Coronary artery (tissue), 2 donors: ENCODE measurements around the gene SFT2D1.
A peak's percentile ranks its signal among the peaks of the same experiment; 100 is the strongest.

Experiments
- DNase-seq: peaks from one replicate; pipeline ENCODE4 v3.0.0-alpha.2; 2017; ENCODE audit warnings: low spot score
- H3K27ac ChIP-seq, 2 donors: fragments of 200-600 bp; sonication (generic); one replicate each; pipeline ENCODE4 v1.5.1; 2016 to 2019
- H3K4me3 ChIP-seq: fragments of 200-600 bp; sonication (generic); 2 replicates; pipeline ENCODE4 v1.5.1; 2016; ENCODE audit warnings: mild to moderate bottlenecking, moderate library complexity
- TF ChIP-seq, protein P1 (sequence below): fragments of 200-600 bp; sonication (generic); IDR thresholded peaks from one replicate; pipeline ENCODE4 v1.5.1; 2019; ENCODE audit warnings: antibody characterized with exemption

The SFT2D1 gene

DNA sequence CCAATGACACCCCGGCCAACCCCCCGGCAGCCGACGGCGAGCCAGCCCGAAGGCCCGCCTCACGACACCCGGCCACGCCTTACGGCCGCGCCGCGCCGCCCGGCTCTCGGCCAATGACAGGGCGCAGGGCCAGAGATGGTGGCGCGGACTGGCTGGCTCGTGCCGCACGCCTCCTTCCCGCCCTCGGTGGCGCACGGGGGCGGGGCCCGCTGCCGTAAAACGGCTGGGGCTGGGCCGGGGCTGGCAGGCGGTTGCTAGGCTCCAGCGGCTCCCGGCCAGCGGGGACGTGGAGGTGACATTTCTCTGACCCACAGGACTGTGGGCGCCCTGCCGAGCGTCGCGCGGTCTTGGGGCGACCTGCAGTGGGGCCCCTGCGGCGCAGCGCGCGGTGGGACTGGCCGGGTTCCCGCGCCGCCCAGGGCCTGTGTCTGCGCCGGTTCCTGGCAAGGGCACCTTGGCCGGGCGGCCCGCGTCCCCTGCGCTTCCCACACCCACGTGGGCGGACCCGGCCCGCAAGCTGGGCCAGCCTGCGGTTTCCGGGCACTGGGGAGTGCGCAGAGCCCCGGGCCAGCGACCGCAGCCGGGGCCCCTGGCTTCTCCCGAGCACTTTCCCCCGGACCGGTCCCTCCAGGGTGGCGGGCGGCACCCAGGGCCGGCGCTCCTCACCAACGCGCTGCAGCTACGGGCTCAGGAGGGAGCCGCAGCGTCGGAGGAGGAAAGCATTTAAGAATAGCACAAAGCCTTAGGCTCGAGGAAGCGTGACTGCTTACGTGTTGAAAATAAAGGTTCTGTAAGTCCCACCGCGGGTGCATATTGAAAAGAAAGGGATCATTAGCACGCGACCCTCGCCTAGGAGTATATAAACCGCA lies 40.8 kb upstream of the SFT2D1 start, which contains the start of gene MPC1:
Gene MPC1 (minus strand): TSS at position 8 of the 869 bp plus-strand sequence. CDS start 64 bp downstream, outside the sequence.
- DNase-seq, result peak; percentile 98
- H3K27ac ChIP-seq, result peak within 1 kb of the TSS; percentile 92 to 94
- TF ChIP-seq, protein P1, sequence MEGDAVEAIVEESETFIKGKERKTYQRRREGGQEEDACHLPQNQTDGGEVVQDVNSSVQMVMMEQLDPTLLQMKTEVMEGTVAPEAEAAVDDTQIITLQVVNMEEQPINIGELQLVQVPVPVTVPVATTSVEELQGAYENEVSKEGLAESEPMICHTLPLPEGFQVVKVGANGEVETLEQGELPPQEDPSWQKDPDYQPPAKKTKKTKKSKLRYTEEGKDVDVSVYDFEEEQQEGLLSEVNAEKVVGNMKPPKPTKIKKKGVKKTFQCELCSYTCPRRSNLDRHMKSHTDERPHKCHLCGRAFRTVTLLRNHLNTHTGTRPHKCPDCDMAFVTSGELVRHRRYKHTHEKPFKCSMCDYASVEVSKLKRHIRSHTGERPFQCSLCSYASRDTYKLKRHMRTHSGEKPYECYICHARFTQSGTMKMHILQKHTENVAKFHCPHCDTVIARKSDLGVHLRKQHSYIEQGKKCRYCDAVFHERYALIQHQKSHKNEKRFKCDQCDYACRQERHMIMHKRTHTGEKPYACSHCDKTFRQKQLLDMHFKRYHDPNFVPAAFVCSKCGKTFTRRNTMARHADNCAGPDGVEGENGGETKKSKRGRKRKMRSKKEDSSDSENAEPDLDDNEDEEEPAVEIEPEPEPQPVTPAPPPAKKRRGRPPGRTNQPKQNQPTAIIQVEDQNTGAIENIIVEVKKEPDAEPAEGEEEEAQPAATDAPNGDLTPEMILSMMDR, result no peak
- peak within 1 kb of the TSS; percentile 87 for H3K4me3 ChIP-seq

DNA sequence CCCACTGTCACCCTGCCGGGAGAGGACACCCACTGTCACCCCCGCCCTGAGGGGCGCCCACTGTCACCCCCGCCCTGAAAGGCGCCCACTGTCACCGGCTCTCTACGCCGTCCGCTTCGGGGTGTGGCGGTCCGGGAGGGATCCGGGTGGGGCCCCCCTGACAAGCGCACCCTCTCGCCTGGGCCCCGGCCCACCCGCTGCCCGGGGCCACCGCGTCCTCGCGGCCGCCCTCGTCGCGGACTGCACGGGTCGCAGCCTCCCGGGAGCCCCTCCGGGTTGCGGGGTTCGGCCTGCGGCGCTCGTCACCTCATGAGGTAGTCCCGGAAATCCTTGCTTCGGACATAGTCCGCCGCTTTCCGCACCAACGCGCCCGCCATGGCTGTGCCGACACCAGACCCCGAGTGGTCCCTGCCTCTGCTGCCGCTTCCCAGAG lies 40.2 kb upstream of the SFT2D1 start:
- no peak for DNase-seq
- Histone ChIP-seq H3K27ac (peak overlapping the region; percentile 92 to 94), H3K4me3 (peak overlapping the region; percentile 87)
- TF ChIP-seq, protein P1, result no peak

DNA sequence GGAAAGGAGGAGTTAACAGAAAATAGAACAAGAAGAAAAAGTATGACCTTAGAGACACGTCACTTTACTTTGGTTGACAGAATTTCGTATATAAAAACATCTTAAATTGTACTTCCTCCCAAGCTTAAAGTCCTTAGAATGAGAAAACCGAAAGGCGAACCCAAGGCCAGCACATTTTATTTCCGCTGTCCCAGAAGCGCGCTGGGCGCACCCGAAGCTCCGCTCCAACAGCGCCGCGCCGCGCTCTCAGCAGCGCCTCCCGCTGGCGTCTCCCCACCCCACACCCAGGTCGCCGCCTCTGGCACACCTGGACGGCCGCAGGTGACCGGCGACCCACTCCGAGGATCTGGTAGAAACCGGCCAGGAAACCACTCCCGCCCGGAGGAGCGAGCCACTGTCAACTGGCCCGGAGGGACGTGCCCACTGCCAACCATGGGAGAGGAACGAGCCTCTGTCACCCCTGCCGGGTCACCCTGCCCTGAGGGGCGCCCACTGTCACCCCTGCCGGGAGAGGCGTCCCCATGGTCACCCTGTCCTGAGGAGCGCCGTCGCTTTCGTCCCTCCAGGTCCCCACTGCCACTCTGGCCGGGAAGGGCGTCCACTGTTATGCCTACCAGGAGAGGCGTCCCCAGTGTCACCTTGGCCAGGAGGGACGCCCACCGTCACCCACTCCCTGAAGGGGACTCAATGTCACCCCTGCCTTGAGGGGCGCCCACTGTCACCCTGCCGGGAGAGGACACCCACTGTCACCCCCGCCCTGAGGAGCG lies 39.6 kb upstream of the SFT2D1 start:
- Histone ChIP-seq H3K27ac (peak overlapping the region; percentile 92 to 94), H3K4me3 (peak overlapping the region; percentile 87)
- DNase-seq, result no peak
- TF ChIP-seq, protein P1, result peak; percentile 81

DNA sequence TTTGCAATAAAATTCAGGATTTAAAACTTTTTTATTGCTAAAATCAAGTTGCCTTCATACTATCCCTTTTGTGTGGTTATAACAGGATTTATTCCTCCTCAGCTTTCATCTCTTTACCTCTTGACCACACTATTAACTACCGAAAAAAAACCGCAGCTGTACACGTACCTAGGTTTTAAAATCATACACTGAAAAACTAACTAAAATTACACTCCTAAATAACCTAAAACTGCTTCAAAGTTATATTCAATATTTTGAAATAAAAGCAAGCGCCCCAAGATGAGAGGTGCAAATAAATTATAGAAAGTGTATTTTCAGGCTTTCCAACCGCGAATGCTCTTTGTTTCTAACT lies 39.0 kb upstream of the SFT2D1 start:
- Histone ChIP-seq H3K27ac (peak overlapping the region; percentile 92 to 94), H3K4me3 (peak overlapping the region; percentile 87)
- TF ChIP-seq, protein P1, result no peak
- DNase-seq, result no peak

DNA sequence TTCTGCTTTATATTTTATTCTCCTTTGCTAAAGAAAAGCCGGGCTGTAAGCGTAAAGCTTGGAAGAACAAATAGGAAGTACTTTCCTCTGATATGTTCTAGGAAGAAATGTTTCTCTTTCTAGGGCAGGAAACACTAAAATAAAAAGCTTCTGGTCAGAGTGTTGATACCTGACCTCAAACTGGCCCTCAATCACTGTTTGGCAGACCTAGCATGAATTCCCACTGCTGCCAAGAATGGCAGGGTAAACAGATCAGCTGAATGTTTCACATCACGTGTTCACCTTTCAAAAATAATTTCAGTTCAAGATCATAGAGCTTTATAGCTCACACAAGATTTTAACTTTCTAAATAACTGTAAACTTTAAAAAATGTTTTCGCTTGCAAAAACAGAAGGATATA lies 37.5 kb upstream of the SFT2D1 start:
- no peak for DNase-seq
- TF ChIP-seq, protein P1, result no peak
- H3K27ac ChIP-seq, result peak overlapping the region in 1 of 2 donors; percentile 52
- no peak overlapping the region for H3K4me3 ChIP-seq

DNA sequence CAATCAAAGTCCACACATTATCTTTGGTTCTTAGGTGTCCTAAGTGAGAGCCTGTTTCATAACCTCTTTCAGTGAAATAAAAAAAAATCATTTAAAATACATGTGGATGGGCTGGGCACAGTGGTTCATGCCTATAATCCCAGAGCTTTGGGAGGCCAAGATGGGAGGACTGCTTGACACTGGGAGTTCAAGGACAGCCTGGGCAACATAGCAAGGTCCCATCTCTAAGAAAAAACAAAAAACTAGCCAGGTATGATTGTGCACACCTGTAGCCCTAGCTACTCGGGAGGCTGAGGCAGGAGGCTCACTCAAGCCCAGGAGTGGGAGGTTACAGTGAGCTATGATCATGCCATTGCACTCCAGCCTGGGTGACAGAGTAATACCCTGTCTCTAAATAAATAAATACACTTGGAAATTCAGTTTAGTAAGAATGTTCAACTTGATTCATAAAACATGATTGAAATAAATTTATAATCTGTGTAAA lies 36.8 kb upstream of the SFT2D1 start:
- Histone ChIP-seq H3K27ac (peak overlapping the region in 1 of 2 donors; percentile 52), H3K4me3 (no peak overlapping the region)
- DNase-seq, result no peak
- TF ChIP-seq, protein P1, result no peak
